Ovary (tissue), 3 donors: ENCODE measurements around the gene KCNJ6.

Experiments
- CTCF ChIP-seq, 3 donors: fragments of 450-650 bp in 2 of 3; fragments of 200-600 bp in 1 of 3; IDR thresholded peaks; one replicate each; pipeline versions ENCODE4 v1.5.1 to v1.8.0; 2016 to 2022; ENCODE audit warnings: antibody characterized with exemption in 3 of 3, mild to moderate bottlenecking in 1 of 3
- POLR2A ChIP-seq: fragments of 450-650 bp; IDR thresholded peaks from one replicate; pipeline ENCODE4 v1.6.1; 2017; ENCODE audit warnings: antibody characterized with exemption, mild to moderate bottlenecking, moderate library complexity
- donor health status: DM: no; HTN: no; CAD: no.

GRCh38 chr21:37908691-37909090 lies 7.6 kb downstream of the KCNJ6 start:
- TF ChIP-seq CTCF (IDR thresholded peaks at IDR 0.05) (no peak), POLR2A (no peak)
